Measurements from ENCODE around the gene RETREG1. TPM values are rescaled to one million over a fixed set of nuclear protein-coding genes. Genes with fewer than 3 reads are reported as not detected.

The RETREG1 gene
- total RNA-seq, 1 donor from 2014 or later, result 269 TPM

DNA sequence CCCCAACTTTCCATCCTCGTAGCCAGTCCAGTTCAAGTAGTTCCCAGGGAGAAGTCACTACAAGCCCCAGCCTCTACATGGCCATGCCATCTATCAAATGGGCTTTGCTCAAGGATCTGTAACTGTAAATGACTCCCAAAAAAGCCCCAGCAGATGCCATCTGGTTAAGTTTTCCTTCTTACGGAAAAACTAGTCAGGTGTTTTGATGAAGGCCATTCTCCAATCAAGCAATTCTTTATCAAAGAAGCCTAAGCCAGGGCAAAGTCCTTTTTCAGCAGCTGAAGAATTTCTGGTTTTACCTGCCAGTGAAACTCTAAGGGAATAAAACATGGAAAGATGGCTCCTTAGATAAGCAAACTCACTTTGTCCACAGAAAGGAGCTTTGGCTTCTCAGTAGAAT, 129.3 kb downstream of the RETREG1 start:
- Histone ChIP-seq H3K27ac (replicated peaks) (peak overlapping the region; percentile 86), H3K4me1 (peaks cover 92% of the 10 kb centered on the region), H3K27me3 (ENCODE audit: low read depth) (no peaks in the 10 kb centered on the region), H3K36me3 (no peaks in the 10 kb centered on the region), H3K9me3 (replicated peaks) (no peaks in the 10 kb centered on the region), H3K4me3 (no peak overlapping the region)
- intact Hi-C loops (cut with micrococcal nuclease), result loop anchor here (10.0 kb wide), 1 partner anchor 177 kb away; no protein-coding TSS in a partner anchor
- DNase-seq, result no peak
- TF ChIP-seq, protein P1, sequence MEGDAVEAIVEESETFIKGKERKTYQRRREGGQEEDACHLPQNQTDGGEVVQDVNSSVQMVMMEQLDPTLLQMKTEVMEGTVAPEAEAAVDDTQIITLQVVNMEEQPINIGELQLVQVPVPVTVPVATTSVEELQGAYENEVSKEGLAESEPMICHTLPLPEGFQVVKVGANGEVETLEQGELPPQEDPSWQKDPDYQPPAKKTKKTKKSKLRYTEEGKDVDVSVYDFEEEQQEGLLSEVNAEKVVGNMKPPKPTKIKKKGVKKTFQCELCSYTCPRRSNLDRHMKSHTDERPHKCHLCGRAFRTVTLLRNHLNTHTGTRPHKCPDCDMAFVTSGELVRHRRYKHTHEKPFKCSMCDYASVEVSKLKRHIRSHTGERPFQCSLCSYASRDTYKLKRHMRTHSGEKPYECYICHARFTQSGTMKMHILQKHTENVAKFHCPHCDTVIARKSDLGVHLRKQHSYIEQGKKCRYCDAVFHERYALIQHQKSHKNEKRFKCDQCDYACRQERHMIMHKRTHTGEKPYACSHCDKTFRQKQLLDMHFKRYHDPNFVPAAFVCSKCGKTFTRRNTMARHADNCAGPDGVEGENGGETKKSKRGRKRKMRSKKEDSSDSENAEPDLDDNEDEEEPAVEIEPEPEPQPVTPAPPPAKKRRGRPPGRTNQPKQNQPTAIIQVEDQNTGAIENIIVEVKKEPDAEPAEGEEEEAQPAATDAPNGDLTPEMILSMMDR (IDR thresholded peaks at IDR 0.05; ENCODE audit: borderline replicate concordance), result no peak

GRCh38 chr5:16486711-16487111, 130.1 kb downstream of the RETREG1 start:
- TF ChIP-seq, protein P1 (IDR thresholded peaks at IDR 0.05; ENCODE audit: borderline replicate concordance), result no peak
- intact Hi-C loops (cut with micrococcal nuclease), result loop anchor here (10.0 kb wide), 1 partner anchor 178 kb away; no protein-coding TSS in a partner anchor
- peak overlapping the region; percentile 86 for H3K27ac ChIP-seq (replicated peaks)
- no peaks in the 10 kb centered on the region for H3K9me3 ChIP-seq (replicated peaks)
- H3K4me1 ChIP-seq, result peaks cover 95% of the 10 kb centered on the region
- no peak overlapping the region for H3K4me3 ChIP-seq
- no peak for DNase-seq
- no peaks in the 10 kb centered on the region for H3K27me3 ChIP-seq (ENCODE audit: low read depth)
- no peaks in the 10 kb centered on the region for H3K36me3 ChIP-seq

- H3K27ac ChIP-seq (replicated peaks), result no peak overlapping the region
- H3K4me3 ChIP-seq, result no peak overlapping the region
- H3K4me1 ChIP-seq, result peaks cover 93% of the 10 kb centered on the region
- H3K9me3 ChIP-seq (replicated peaks), result no peaks in the 10 kb centered on the region
- no peak for DNase-seq
- TF ChIP-seq, protein P1 (IDR thresholded peaks at IDR 0.05; ENCODE audit: borderline replicate concordance), result no peak
- H3K27me3 ChIP-seq (ENCODE audit: low read depth), result no peaks in the 10 kb centered on the region
- intact Hi-C loops (cut with micrococcal nuclease), result loop anchor here (10.0 kb wide), 1 partner anchor 179 kb away; no protein-coding TSS in a partner anchor
- peaks cover 2% of the 10 kb centered on the region for H3K36me3 ChIP-seq
Observed at GRCh38 chr5:16485656-16486055, 131.1 kb downstream of the RETREG1 start.

DNA sequence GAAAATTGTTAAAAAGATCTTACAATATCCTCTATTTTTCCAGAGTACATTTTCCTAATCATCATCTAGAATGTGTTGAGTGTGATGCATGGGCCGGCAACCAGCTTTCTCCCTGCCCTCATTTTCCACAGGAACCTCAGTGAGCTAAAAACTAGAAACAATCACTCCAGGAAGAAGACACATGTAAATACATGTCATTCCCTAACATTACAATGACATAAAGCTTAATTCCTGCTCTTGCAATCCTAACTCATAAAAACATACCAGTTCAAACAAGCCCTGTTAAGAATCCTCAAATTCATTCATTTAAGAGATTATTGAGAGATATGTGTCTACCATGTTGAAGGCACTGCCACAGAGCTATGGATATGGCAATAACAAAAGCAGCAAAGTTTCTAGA, 132.7 kb downstream of the RETREG1 start:
- intact Hi-C loops (cut with micrococcal nuclease), result loop anchor here (10.0 kb wide), 1 partner anchor 181 kb away; no protein-coding TSS in a partner anchor
- TF ChIP-seq, protein P1 (IDR thresholded peaks at IDR 0.05; ENCODE audit: borderline replicate concordance), result no peak
- no peak overlapping the region for H3K4me3 ChIP-seq
- H3K27ac ChIP-seq (replicated peaks), result no peak overlapping the region
- H3K4me1 ChIP-seq, result peaks cover 92% of the 10 kb centered on the region
- DNase-seq, result no peak
- H3K36me3 ChIP-seq, result peaks cover 12% of the 10 kb centered on the region
- no peaks in the 10 kb centered on the region for H3K9me3 ChIP-seq (replicated peaks)
- H3K27me3 ChIP-seq (ENCODE audit: low read depth), result no peaks in the 10 kb centered on the region

GRCh38 chr5:16483361-16483760, 133.4 kb downstream of the RETREG1 start:
- Histone ChIP-seq H3K9me3 (replicated peaks) (no peaks in the 10 kb centered on the region), H3K36me3 (peaks cover 12% of the 10 kb centered on the region), H3K27me3 (ENCODE audit: low read depth) (no peaks in the 10 kb centered on the region), H3K27ac (replicated peaks) (no peak overlapping the region), H3K4me3 (no peak overlapping the region), H3K4me1 (peaks cover 92% of the 10 kb centered on the region)
- TF ChIP-seq, protein P1 (IDR thresholded peaks at IDR 0.05; ENCODE audit: borderline replicate concordance), result no peak
- no peak for DNase-seq
- intact Hi-C loops (cut with micrococcal nuclease), result loop anchor here (10.0 kb wide), 1 partner anchor 181 kb away; no protein-coding TSS in a partner anchor
